ENCODE results near the gene UNC5A.

DNA sequence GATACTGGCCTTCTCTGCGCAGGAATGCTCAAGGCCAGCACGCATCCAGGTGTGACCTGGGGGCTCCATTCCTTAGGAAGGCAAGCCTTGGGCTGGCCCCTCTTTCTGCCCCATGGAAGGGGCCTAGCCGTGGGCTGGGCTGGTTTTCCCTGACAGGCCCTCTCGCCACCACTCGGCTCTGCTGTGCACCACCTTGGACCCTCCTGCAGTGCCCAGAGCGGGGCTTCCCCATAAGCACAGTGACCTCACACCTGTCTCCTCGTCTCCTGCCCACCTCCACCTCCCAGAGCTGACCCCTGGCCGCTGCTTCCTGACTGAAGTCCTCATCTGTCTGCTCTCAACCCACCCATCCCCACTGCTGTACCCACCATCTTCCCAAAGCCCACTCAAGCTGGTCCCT, 21.1 kb downstream of the UNC5A start:
- TF ChIP-seq CTCF (IDR thresholded peaks at IDR 0.05) (no peak), POLR2AphosphoS5 (IDR thresholded peaks at IDR 0.05; ENCODE audit: insufficient read depth in 1 of 2, low read depth in 1 of 2) (no peak)
